Measurements from ENCODE around the gene SWAP70. TPM values are rescaled to one million over a fixed set of nuclear protein-coding genes. Genes with fewer than 3 reads are reported as not detected.

The SWAP70 gene
- total RNA-seq, 1 experiment from 2014 or later, result 13.0 TPM

- no peaks in the 10 kb centered on the region for H3K27me3 Mint-ChIP-seq (ENCODE audit: insufficient read depth, unreplicated experiment)
- no peak overlapping the region for H3K27ac Mint-ChIP-seq (ENCODE audit: low read depth, unreplicated experiment)
- intact Hi-C loops (cut with micrococcal nuclease), result no loop called here
- CTCF ChIA-PET, result interaction anchor here (1.4 to 3.0 kb wide), 2 partner anchors 11 to 32 kb away, joined by 4 to 7 read pairs; no protein-coding TSS in a partner anchor
- H3K4me1 Mint-ChIP-seq (ENCODE audit: insufficient read depth, unreplicated experiment), result no peaks in the 10 kb centered on the region
- TF ChIP-seq CTCF (IDR thresholded peaks at IDR 0.05; ENCODE audit: unreplicated experiment), result no peak
- no TSS peak for BruUV-seq (replicated peaks)
- H3K36me3 Mint-ChIP-seq (ENCODE audit: insufficient read depth, unreplicated experiment), result peaks cover 47% of the 10 kb centered on the region
- H3K9me3 Mint-ChIP-seq (ENCODE audit: unreplicated experiment), result no peaks in the 10 kb centered on the region
- POLR2A ChIA-PET, result interaction anchor here (0.6 to 1.3 kb wide), 4 partner anchors 12 to 111 kb away, joined by 3 to 5 read pairs (median 4); no protein-coding TSS in a partner anchor
- no peak for DNase-seq (ENCODE audit: unreplicated experiment)
- no peak overlapping the region for H3K4me3 Mint-ChIP-seq (ENCODE audit: unreplicated experiment)
Measured at GRCh38 chr11:9790703-9791102, 126.8 kb downstream of the SWAP70 start.

GRCh38 chr11:9796266-9796665 lies 132.4 kb downstream of the SWAP70 start:
- POLR2A ChIA-PET, result interaction anchor here (2.4 kb wide), 1 partner anchor 36 kb away, joined by 10 read pairs; no protein-coding TSS in a partner anchor

GRCh38 chr11:9796854-9797253 lies 133.0 kb downstream of the SWAP70 start:
- ChIA-PET CTCF (interaction anchor here (0.5 to 0.7 kb wide), 2 partner anchors 155 to 615 kb away, joined by 3 read pairs; no protein-coding TSS in a partner anchor), POLR2A (interaction anchor here (0.7 to 2.4 kb wide), 2 partner anchors 37 to 956 kb away, joined by 3 to 10 read pairs; no protein-coding TSS in a partner anchor)
- TF ChIP-seq CTCF (IDR thresholded peaks at IDR 0.05; ENCODE audit: unreplicated experiment), result no peak
- Mint-ChIP-seq H3K27ac (ENCODE audit: low read depth, unreplicated experiment) (no peak overlapping the region), H3K27me3 (ENCODE audit: insufficient read depth, unreplicated experiment) (no peaks in the 10 kb centered on the region), H3K9me3 (ENCODE audit: unreplicated experiment) (no peaks in the 10 kb centered on the region), H3K4me3 (ENCODE audit: unreplicated experiment) (no peak overlapping the region), H3K36me3 (ENCODE audit: insufficient read depth, unreplicated experiment) (peaks cover 29% of the 10 kb centered on the region), H3K4me1 (ENCODE audit: insufficient read depth, unreplicated experiment) (peaks cover 6% of the 10 kb centered on the region)
- intact Hi-C loops (cut with micrococcal nuclease), result no loop called here
- BruUV-seq (replicated peaks), result no TSS peak
- no peak for DNase-seq (ENCODE audit: unreplicated experiment)

More at GRCh38 chr11:9796266-9796665, 132.4 kb downstream of the SWAP70 start:
- Mint-ChIP-seq H3K27me3 (ENCODE audit: insufficient read depth, unreplicated experiment) (no peaks in the 10 kb centered on the region), H3K4me1 (ENCODE audit: insufficient read depth, unreplicated experiment) (peaks cover 6% of the 10 kb centered on the region), H3K4me3 (ENCODE audit: unreplicated experiment) (no peak overlapping the region), H3K27ac (ENCODE audit: low read depth, unreplicated experiment) (no peak overlapping the region), H3K36me3 (ENCODE audit: insufficient read depth, unreplicated experiment) (peaks cover 29% of the 10 kb centered on the region), H3K9me3 (ENCODE audit: unreplicated experiment) (no peaks in the 10 kb centered on the region)
- BruUV-seq (replicated peaks), result no TSS peak
- no peak for TF ChIP-seq CTCF (IDR thresholded peaks at IDR 0.05; ENCODE audit: unreplicated experiment)
- no peak for DNase-seq (ENCODE audit: unreplicated experiment)
- CTCF ChIA-PET, result interaction anchor here (0.7 kb wide), 1 partner anchor 616 kb away, joined by 3 read pairs; no protein-coding TSS in a partner anchor
- intact Hi-C loops (cut with micrococcal nuclease), result no loop called here

GRCh38 chr11:9797300-9797699 lies 133.4 kb downstream of the SWAP70 start:
- DNase-seq (ENCODE audit: unreplicated experiment), result no peak
- no peak for TF ChIP-seq CTCF (IDR thresholded peaks at IDR 0.05; ENCODE audit: unreplicated experiment)
- ChIA-PET POLR2A (interaction anchor here (0.7 to 2.4 kb wide), 2 partner anchors 38 to 956 kb away, joined by 3 to 10 read pairs; no protein-coding TSS in a partner anchor), CTCF (interaction anchor here (0.5 kb wide), 1 partner anchor 154 kb away, joined by 3 read pairs; no protein-coding TSS in a partner anchor)
- H3K4me3 Mint-ChIP-seq (ENCODE audit: unreplicated experiment), result no peak overlapping the region
- H3K4me1 Mint-ChIP-seq (ENCODE audit: insufficient read depth, unreplicated experiment), result peaks cover 7% of the 10 kb centered on the region
- no peak overlapping the region for H3K27ac Mint-ChIP-seq (ENCODE audit: low read depth, unreplicated experiment)
- no peaks in the 10 kb centered on the region for H3K9me3 Mint-ChIP-seq (ENCODE audit: unreplicated experiment)
- no TSS peak for BruUV-seq (replicated peaks)
- H3K36me3 Mint-ChIP-seq (ENCODE audit: insufficient read depth, unreplicated experiment), result peaks cover 29% of the 10 kb centered on the region
- intact Hi-C loops (cut with micrococcal nuclease), result no loop called here
- H3K27me3 Mint-ChIP-seq (ENCODE audit: insufficient read depth, unreplicated experiment), result no peaks in the 10 kb centered on the region
